ENCODE results near the gene ARSG.

Gene ARSG

DNA sequence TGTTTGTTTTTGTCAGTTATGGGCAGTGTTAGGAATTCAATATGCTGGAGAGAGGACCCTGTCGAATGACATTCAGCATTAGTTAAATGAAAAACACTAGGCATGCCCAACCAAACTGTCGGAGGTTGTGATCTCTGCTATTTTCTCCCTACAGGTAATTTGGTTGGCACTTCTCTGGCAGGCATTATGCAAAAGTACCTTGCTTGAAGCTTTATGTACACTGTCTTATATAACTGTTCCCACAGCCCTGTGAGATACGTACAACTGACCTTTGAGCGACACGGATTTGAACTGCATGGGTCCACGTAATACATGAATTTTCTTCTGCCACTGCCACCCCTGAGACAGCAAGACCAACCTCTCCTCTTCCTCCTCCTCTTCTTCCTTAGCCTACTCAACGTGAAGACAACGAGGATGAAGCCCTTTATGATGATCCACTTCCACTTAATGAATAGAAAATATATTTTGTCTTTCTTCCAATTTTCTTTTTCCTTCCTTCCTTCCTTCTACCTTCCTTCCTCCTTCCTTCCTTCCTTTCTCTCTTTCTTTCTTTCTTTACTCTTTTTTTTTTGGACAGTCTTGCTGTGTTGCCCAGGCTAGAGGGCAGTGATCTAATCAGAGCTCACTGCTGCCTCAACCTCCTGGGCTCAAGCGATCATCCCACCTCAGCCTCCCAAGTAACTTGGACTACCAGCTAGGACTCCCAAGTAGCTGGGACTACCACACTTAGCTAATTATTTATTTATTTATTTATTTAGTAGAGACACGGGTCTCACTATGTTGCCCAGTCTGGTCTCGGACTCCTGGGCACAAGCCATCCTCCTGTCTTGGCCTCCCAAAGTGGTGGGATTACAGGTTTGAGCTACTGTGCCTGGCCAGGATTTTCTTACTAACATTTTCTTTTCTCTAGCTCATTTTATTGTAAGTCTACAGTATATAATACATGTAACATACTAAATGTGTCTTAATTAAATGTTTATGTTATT lies 88.7 kb downstream of the ARSG start:
- DNase-seq: no peak

DNA sequence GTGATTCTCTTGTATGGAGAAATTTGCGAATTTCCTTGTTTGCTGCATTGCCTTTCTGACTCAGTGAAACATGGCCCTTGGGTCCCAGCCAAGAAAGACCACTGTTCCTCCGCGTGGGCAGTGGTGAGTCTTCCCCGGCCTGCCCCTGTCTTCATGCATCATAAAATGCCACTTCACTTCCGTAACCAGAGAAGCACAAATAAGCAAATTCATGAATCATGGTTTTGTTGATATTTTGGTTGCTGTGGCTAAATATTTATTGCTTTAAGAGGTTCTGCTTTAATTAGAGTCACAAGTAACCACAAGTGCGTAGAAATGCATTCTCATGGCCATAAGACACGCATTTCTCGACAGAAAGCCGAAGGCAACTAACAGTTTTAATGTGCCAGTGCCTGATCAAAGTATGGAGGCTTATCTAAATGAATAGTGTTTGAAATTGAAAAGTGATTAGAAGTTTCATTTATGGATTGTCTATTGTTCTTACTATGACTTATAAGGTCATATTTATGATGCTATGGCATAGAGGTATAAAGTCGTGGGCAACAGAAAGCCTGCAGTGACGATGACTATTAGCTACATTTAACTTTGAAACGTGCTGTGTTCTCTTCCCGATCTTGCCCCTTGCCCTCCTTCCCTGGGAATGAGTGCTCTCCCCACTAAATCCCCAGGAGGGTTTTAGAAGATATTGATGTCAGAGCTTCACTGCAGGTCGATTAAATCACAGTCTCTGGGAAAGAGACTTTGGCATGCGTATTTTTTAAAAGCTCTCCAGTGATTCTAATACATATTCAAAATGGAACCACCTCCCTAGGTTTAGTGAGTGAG lies 90.0 kb downstream of the ARSG start:
- DNase-seq: peak; percentile 23

- no peak for DNase-seq
Observed at GRCh38 chr17:68382582-68383085, 91.3 kb downstream of the ARSG start.

DNA sequence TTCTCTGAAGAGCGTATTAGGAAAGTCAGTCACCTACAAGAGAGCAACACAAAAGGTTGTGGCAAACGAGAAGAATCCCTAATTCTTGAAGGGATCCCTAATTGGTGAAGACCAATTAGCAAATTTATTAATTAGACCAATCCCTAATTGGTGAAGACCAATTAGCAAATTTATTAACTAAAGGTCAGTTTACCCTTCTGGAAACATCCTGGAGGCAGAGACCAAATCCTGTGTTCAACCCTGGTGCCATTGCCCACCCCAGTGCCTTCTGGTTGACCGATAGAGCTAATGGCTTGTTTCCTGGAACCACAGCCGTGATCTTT lies 91.8 kb downstream of the ARSG start:
- DNase-seq: no peak

DNA sequence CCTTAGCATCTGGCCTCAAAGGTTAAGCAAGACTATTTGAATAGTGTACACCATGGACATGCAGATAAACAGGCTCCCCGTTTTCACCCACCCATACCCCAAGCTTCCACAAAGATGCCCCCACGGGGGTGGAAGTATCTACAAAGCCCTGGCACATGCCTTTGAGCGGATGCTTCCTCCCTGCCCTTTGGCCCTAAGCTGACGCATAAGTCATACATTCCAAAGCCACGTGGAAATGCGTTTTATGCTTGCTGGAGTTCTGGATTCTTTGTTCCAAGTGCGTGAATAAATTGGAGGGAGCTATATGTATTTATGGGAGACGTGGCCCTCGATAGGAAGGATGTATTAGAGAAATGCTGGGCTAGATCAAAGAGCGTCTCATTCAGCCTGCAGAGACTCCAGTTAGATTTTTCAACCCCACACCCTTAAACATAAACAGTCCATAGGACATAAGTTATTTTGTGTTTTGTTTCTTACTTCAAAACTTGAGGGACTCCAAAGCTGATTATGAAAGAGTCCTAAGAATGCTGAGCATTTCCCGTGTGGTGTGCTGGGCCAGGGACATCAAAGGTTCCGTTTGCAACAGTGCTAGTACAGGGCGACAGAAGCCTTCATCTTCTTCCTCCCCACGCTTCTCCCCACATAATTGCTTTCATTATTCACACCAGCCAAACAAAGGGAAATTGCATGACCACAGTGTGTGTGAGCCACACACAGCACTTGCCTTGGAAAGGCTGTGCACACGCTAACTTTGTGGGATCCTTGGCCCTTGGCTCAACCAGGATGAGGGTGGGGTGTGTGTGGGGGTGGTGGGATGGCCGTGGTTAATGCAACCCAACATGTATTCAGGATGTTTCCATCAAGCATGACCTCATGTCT lies 92.4 kb downstream of the ARSG start:
- DNase-seq: peak; percentile 9

- no peak for DNase-seq
Observed at GRCh38 chr17:68384471-68384870, 93.2 kb downstream of the ARSG start.

- DNase-seq: no peak
Observed at GRCh38 chr17:68384941-68385340, 93.6 kb downstream of the ARSG start.

- DNase-seq: no peak
Observed at GRCh38 chr17:68385490-68386215, 94.4 kb downstream of the ARSG start.

- no peak for DNase-seq
Observed at GRCh38 chr17:68387435-68388218, 96.3 kb downstream of the ARSG start.

DNA sequence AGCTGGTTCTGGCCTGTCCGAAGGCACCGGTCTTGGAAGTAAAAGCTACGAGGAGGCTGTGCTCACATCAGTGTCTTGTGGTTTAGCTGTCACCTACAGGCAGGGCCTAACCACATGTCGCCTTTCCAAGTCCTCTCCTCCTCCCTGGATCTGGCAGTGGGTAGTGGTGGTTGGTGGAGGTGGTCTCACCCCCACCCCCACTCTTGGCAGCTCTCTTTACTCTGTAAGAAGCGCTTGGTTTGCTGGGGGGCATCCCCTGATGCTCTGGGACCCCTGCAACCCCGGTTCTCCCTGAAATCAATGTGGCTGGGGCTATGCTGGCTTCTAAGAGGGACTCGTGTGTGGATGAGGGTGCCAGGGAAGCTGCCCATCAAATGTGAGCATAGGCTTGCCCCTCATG lies 97.7 kb downstream of the ARSG start:
- no peak for DNase-seq

GRCh38 chr17:68390888-68391545 lies 99.7 kb downstream of the ARSG start:
- DNase-seq: no peak

GRCh38 chr17:68391561-68392268 lies 100.4 kb downstream of the ARSG start:
- DNase-seq: no peak

GRCh38 chr17:68394608-68395331 lies 103.5 kb downstream of the ARSG start:
- no peak for DNase-seq

- DNase-seq: no peak
Observed at GRCh38 chr17:68396226-68397107, 105.2 kb downstream of the ARSG start.

DNA sequence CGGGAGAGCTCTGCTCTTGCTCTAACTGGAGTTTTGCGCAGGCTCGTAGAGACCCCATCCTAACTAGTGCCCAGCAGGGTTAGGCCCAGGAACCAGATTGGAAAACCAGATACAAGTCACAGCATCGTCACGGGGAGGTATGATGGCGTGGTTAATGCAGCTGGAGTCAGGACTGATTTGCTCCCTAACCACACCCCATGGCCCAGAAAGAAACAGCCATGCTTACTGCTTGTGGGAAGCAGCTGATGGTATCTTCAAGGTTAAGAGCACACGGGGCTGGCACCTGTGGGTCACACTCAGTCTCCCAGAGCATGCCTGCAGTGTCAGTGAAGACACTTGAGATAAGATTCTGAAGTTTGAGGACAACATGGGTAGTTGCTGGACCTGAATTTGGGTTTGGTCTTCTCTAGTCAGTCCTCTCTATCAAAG lies 105.8 kb downstream of the ARSG start:
- DNase-seq: no peak

- DNase-seq: peak; percentile 37
Observed at GRCh38 chr17:68398691-68399637, 107.7 kb downstream of the ARSG start.
